Measurements from ENCODE around the gene TMEM131L.

TMEM131L gene

GRCh38 chr4:153495480-153496193, 29.5 kb downstream of the TMEM131L start:
- Histone ChIP-seq H3K4me3 (ENCODE audit: low read length) (no peak overlapping the region), H3K79me2 (ENCODE audit: control insufficient read depth, insufficient read depth, low read length) (peaks cover 5% of the 10 kb centered on the region), H2BK5ac (ENCODE audit: low read length) (peak overlapping the region; percentile 31), H2BK120ac (ENCODE audit: low read depth, low read length) (no peak overlapping the region), H3K9ac (ENCODE audit: low read length) (no peak overlapping the region), H2BK15ac (replicated peaks; ENCODE audit: low read depth) (no peak overlapping the region), H3K18ac (ENCODE audit: low read length) (peak overlapping the region; percentile 15), H3K4me1 (ENCODE audit: control insufficient read depth, low read depth, low read length) (peaks cover 13% of the 10 kb centered on the region), H3K4me2 (ENCODE audit: low read length) (no peak overlapping the region), H4K5ac (ENCODE audit: low read length) (no peak overlapping the region), H3K27ac (ENCODE audit: low read depth, low read length) (peak overlapping the region; percentile 59), H3K36me3 (ENCODE audit: control insufficient read depth, insufficient read depth, low read length) (no peaks in the 10 kb centered on the region), H3K27me3 (ENCODE audit: insufficient read depth, low read length, poor library complexity) (no peaks in the 10 kb centered on the region), H3K56ac (ENCODE audit: low read length) (peak overlapping the region; percentile 63), H3K4ac (ENCODE audit: low read depth, low read length) (peak overlapping the region; percentile 18), H4K8ac (ENCODE audit: low read depth, low read length) (no peak overlapping the region), H3K23ac (ENCODE audit: low read length) (no peak overlapping the region), H3K79me1 (ENCODE audit: low read length) (peaks cover 6% of the 10 kb centered on the region), H2AK5ac (ENCODE audit: low read length) (no peak overlapping the region)
- WGBS (ENCODE audit: extremely low coverage, insufficient coverage, low lambda C conversion rate), result no CpG with 5 or more reads among the region's 9 CpGs
- DNase-seq, result peak; percentile 68

DNA sequence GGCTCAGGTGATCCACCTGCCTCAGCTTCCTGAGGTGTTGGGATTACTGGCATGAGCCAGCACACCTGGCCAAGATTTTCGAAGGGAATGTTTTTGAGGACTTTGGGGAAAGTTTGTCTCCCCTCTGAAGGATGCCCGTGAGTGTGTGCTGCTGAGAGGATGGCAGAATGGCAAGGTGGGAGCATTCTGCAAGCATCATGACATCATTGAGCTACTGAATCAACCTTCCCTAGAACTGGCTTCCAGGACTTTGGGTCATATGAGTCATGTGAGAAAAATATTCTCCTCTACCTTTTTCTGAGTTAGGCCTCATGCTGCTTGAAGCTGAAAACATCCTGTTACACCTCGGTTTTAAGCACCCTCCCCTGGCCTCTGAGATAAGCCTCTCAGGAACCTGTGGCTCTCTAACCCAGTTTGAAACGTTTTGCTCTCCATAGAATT, 31.0 kb downstream of the TMEM131L start:
- Histone ChIP-seq H3K27me3 (ENCODE audit: insufficient read depth, low read length, poor library complexity) (no peaks in the 10 kb centered on the region), H3K9ac (ENCODE audit: low read length) (no peak overlapping the region), H3K4me1 (ENCODE audit: control insufficient read depth, low read depth, low read length) (peaks cover 13% of the 10 kb centered on the region), H2BK15ac (replicated peaks; ENCODE audit: low read depth) (no peak overlapping the region), H3K23ac (ENCODE audit: low read length) (no peak overlapping the region), H2AK5ac (ENCODE audit: low read length) (no peak overlapping the region), H3K79me2 (ENCODE audit: control insufficient read depth, insufficient read depth, low read length) (peaks cover 5% of the 10 kb centered on the region), H3K4ac (ENCODE audit: low read depth, low read length) (no peak overlapping the region), H3K27ac (ENCODE audit: low read depth, low read length) (no peak overlapping the region), H4K5ac (ENCODE audit: low read length) (no peak overlapping the region), H4K8ac (ENCODE audit: low read depth, low read length) (no peak overlapping the region), H3K18ac (ENCODE audit: low read length) (no peak overlapping the region), H3K4me3 (ENCODE audit: low read length) (no peak overlapping the region), H2BK5ac (ENCODE audit: low read length) (no peak overlapping the region), H3K4me2 (ENCODE audit: low read length) (no peak overlapping the region), H3K79me1 (ENCODE audit: low read length) (peaks cover 9% of the 10 kb centered on the region), H3K36me3 (ENCODE audit: control insufficient read depth, insufficient read depth, low read length) (no peaks in the 10 kb centered on the region), H3K56ac (ENCODE audit: low read length) (no peak overlapping the region), H2BK120ac (ENCODE audit: low read depth, low read length) (no peak overlapping the region)
- DNase-seq, result peak; percentile 80
- no CpG with 5 or more reads among the region's 4 CpGs for WGBS (ENCODE audit: extremely low coverage, insufficient coverage, low lambda C conversion rate)

DNA sequence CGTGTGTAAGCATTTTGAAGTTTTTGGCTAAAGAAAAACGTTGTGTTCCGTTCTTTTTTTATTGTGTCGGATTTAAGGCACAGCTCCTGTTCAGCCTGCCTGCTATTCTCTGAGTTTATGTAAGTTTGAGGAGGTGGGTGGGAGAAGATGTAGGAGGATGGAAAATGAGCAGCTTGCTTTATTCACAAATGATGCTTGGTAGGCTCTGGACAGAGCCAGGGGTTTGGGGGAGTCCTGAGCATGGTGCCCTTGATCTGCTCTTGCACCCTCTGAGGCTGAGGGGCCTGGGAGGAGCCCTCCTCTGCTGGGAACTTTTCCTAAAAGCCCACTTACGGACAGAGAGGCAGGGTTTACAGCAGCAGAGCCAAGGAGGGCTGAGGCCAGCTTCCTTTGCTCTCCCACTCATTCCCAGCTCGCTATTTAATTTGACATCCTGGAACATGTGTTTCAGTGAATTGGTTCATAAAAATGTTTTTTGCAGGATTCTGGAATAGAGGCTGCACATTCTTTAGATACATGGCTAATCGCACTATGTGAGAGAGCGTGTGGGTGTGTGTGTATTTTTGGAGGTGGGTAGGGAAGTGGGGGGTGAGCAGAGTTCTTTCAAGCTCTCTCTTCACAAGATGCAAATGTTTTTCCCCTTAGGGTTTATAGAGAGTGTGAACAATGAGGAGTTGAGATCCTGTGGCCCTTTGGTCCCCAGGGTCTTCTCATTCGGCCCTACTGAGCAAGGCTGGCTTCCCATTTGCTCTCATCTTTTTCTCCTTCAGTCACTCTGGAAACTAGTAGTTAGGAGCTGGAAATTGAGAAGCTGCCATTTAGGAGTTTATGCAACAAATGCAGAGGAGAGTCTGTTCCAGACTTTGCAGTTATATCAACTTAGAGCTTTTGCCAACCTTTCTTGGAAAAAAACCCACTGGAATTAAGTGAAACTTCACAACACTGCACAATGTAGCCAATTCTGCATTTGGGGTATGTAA, 32.1 kb downstream of the TMEM131L start:
- no CpG with 5 or more reads among the region's 9 CpGs for WGBS (ENCODE audit: extremely low coverage, insufficient coverage, low lambda C conversion rate)
- no peak overlapping the region for H3K4me3 ChIP-seq (ENCODE audit: low read length)
- no peak overlapping the region for H2BK15ac ChIP-seq (replicated peaks; ENCODE audit: low read depth)
- H3K56ac ChIP-seq (ENCODE audit: low read length), result peak overlapping the region; percentile 68
- H3K4ac ChIP-seq (ENCODE audit: low read depth, low read length), result no peak overlapping the region
- peaks cover 10% of the 10 kb centered on the region for H3K79me1 ChIP-seq (ENCODE audit: low read length)
- H3K4me1 ChIP-seq (ENCODE audit: control insufficient read depth, low read depth, low read length), result peaks cover 13% of the 10 kb centered on the region
- H4K5ac ChIP-seq (ENCODE audit: low read length), result no peak overlapping the region
- no peak overlapping the region for H2AK5ac ChIP-seq (ENCODE audit: low read length)
- no peak overlapping the region for H3K4me2 ChIP-seq (ENCODE audit: low read length)
- no peak overlapping the region for H2BK120ac ChIP-seq (ENCODE audit: low read depth, low read length)
- H3K27ac ChIP-seq (ENCODE audit: low read depth, low read length), result no peak overlapping the region
- DNase-seq, result peak; percentile 60
- H3K27me3 ChIP-seq (ENCODE audit: insufficient read depth, low read length, poor library complexity), result no peaks in the 10 kb centered on the region
- H3K18ac ChIP-seq (ENCODE audit: low read length), result peak overlapping the region; percentile 78
- peaks cover 5% of the 10 kb centered on the region for H3K79me2 ChIP-seq (ENCODE audit: control insufficient read depth, insufficient read depth, low read length)
- H3K9ac ChIP-seq (ENCODE audit: low read length), result peak overlapping the region; percentile 5
- no peak overlapping the region for H4K8ac ChIP-seq (ENCODE audit: low read depth, low read length)
- H2BK5ac ChIP-seq (ENCODE audit: low read length), result no peak overlapping the region
- H3K23ac ChIP-seq (ENCODE audit: low read length), result no peak overlapping the region
- no peaks in the 10 kb centered on the region for H3K36me3 ChIP-seq (ENCODE audit: control insufficient read depth, insufficient read depth, low read length)

GRCh38 chr4:153499005-153499404, 32.8 kb downstream of the TMEM131L start:
- H3K79me1 ChIP-seq (ENCODE audit: low read length), result peaks cover 10% of the 10 kb centered on the region
- no peak overlapping the region for H3K56ac ChIP-seq (ENCODE audit: low read length)
- H3K79me2 ChIP-seq (ENCODE audit: control insufficient read depth, insufficient read depth, low read length), result peaks cover 5% of the 10 kb centered on the region
- H2BK5ac ChIP-seq (ENCODE audit: low read length), result no peak overlapping the region
- no peak overlapping the region for H4K8ac ChIP-seq (ENCODE audit: low read depth, low read length)
- WGBS (ENCODE audit: extremely low coverage, insufficient coverage, low lambda C conversion rate), result no CpG with 5 or more reads among the region's 11 CpGs
- peaks cover 13% of the 10 kb centered on the region for H3K4me1 ChIP-seq (ENCODE audit: control insufficient read depth, low read depth, low read length)
- no peak overlapping the region for H2BK15ac ChIP-seq (replicated peaks; ENCODE audit: low read depth)
- no peak overlapping the region for H2BK120ac ChIP-seq (ENCODE audit: low read depth, low read length)
- H3K36me3 ChIP-seq (ENCODE audit: control insufficient read depth, insufficient read depth, low read length), result no peaks in the 10 kb centered on the region
- H2AK5ac ChIP-seq (ENCODE audit: low read length), result no peak overlapping the region
- H3K4ac ChIP-seq (ENCODE audit: low read depth, low read length), result no peak overlapping the region
- H3K9ac ChIP-seq (ENCODE audit: low read length), result no peak overlapping the region
- H3K4me2 ChIP-seq (ENCODE audit: low read length), result no peak overlapping the region
- H3K4me3 ChIP-seq (ENCODE audit: low read length), result no peak overlapping the region
- H4K5ac ChIP-seq (ENCODE audit: low read length), result no peak overlapping the region
- no peak overlapping the region for H3K18ac ChIP-seq (ENCODE audit: low read length)
- H3K23ac ChIP-seq (ENCODE audit: low read length), result no peak overlapping the region
- H3K27ac ChIP-seq (ENCODE audit: low read depth, low read length), result no peak overlapping the region
- no peak for DNase-seq
- no peaks in the 10 kb centered on the region for H3K27me3 ChIP-seq (ENCODE audit: insufficient read depth, low read length, poor library complexity)

DNA sequence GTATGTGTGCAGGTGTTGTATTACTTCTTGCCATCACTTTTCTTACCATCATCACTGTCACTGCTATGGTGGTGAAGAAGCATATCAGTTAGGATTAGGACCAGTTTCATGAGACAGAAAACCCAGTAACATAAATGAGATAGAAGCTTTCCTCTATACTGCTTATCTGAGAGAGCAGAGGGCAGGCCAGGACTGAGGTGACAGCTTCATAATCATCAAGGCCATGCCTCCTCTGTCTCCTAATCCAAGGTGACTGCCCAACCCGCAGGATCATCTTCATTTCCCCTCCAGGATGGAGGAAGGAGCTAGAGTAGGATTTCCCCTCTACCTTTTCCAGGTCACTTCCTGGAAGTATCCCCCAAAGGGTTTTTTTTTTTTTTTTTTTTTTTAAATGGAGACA, 35.4 kb downstream of the TMEM131L start:
- Histone ChIP-seq H3K79me2 (ENCODE audit: control insufficient read depth, insufficient read depth, low read length) (peaks cover 6% of the 10 kb centered on the region), H3K4me3 (ENCODE audit: low read length) (no peak overlapping the region), H2AK5ac (ENCODE audit: low read length) (no peak overlapping the region), H3K18ac (ENCODE audit: low read length) (no peak overlapping the region), H4K5ac (ENCODE audit: low read length) (no peak overlapping the region), H3K4me1 (ENCODE audit: control insufficient read depth, low read depth, low read length) (peaks cover 8% of the 10 kb centered on the region), H3K56ac (ENCODE audit: low read length) (no peak overlapping the region), H4K8ac (ENCODE audit: low read depth, low read length) (no peak overlapping the region), H3K27me3 (ENCODE audit: insufficient read depth, low read length, poor library complexity) (no peaks in the 10 kb centered on the region), H3K4me2 (ENCODE audit: low read length) (no peak overlapping the region), H3K36me3 (ENCODE audit: control insufficient read depth, insufficient read depth, low read length) (no peaks in the 10 kb centered on the region), H3K4ac (ENCODE audit: low read depth, low read length) (no peak overlapping the region), H3K9ac (ENCODE audit: low read length) (no peak overlapping the region), H2BK15ac (replicated peaks; ENCODE audit: low read depth) (no peak overlapping the region), H3K23ac (ENCODE audit: low read length) (no peak overlapping the region), H3K27ac (ENCODE audit: low read depth, low read length) (no peak overlapping the region), H2BK120ac (ENCODE audit: low read depth, low read length) (no peak overlapping the region), H3K79me1 (ENCODE audit: low read length) (peaks cover 7% of the 10 kb centered on the region), H2BK5ac (ENCODE audit: low read length) (no peak overlapping the region)
- no CpG with 5 or more reads among the region's 1 CpG for WGBS (ENCODE audit: extremely low coverage, insufficient coverage, low lambda C conversion rate)
- no peak for DNase-seq

Data from mesendoderm (in vitro differentiated cells).